Glutamatergic neuron (in vitro differentiated cells): ENCODE measurements around the gene ADCY1. TPM values are rescaled to one million over a fixed set of nuclear protein-coding genes. Genes with fewer than 3 reads are reported as not detected.

Experiments
- DNase-seq: peaks from one replicate; pipeline ENCODE4 v3.0.0; 2022
- H3K27ac Mint-ChIP-seq: one replicate; pipeline ENCODE4 v1.8.0; 2020; ENCODE audit warnings: mild to moderate bottlenecking, mixed read lengths, inconsistent platforms; ENCODE audit not compliant: unreplicated experiment
- H3K27me3 Mint-ChIP-seq: one replicate; pipeline ENCODE4 v1.8.0; 2020; ENCODE audit warnings: mild to moderate bottlenecking, moderate library complexity, mixed read lengths, inconsistent platforms; ENCODE audit not compliant: unreplicated experiment
- H3K36me3 Mint-ChIP-seq: one replicate; pipeline ENCODE4 v1.8.0; 2020; ENCODE audit warnings: mild to moderate bottlenecking, mixed read lengths, inconsistent platforms; ENCODE audit not compliant: unreplicated experiment
- H3K4me1 Mint-ChIP-seq: one replicate; pipeline ENCODE4 v1.8.0; 2020; ENCODE audit warnings: mild to moderate bottlenecking, low read depth, mixed read lengths, inconsistent platforms; ENCODE audit not compliant: unreplicated experiment
- H3K4me3 Mint-ChIP-seq: one replicate; pipeline ENCODE4 v1.8.0; 2020; ENCODE audit warnings: mild to moderate bottlenecking, mixed read lengths, inconsistent platforms; ENCODE audit not compliant: unreplicated experiment
- H3K9me3 Mint-ChIP-seq: one replicate; pipeline ENCODE4 v1.8.0; 2020; ENCODE audit warnings: mild to moderate bottlenecking, moderate library complexity, mixed read lengths, inconsistent platforms; ENCODE audit not compliant: unreplicated experiment
- total RNA-seq: library from RNA; stranded (reverse); fragmentation: NEBNext Ultra II Directional; extraction: Animal tissue kit (Norgen Biotek cat#: 25700); gene quantifications from one replicate; pipeline ENCODE4 v1.2.1, GENCODE V29; 2021; ENCODE audit not compliant: unreplicated experiment
- TF ChIP-seq, protein P1 (sequence below): fragments of 200-600 bp; sonication (generic); IDR thresholded peaks from one replicate; pipeline ENCODE4 v1.5.0; 2021; ENCODE audit not compliant: partially characterized antibody, unreplicated experiment

Gene ADCY1
- total RNA-seq, 1 donor from 2014 or later, result 51.9 TPM

- Mint-ChIP-seq H3K27ac (no peak overlapping the region), H3K9me3 (peaks cover 11% of the 10 kb centered on the region), H3K4me1 (no peaks in the 10 kb centered on the region), H3K27me3 (peaks cover 2% of the 10 kb centered on the region), H3K36me3 (peaks cover 4% of the 10 kb centered on the region), H3K4me3 (no peak overlapping the region)
- TF ChIP-seq, protein P1, sequence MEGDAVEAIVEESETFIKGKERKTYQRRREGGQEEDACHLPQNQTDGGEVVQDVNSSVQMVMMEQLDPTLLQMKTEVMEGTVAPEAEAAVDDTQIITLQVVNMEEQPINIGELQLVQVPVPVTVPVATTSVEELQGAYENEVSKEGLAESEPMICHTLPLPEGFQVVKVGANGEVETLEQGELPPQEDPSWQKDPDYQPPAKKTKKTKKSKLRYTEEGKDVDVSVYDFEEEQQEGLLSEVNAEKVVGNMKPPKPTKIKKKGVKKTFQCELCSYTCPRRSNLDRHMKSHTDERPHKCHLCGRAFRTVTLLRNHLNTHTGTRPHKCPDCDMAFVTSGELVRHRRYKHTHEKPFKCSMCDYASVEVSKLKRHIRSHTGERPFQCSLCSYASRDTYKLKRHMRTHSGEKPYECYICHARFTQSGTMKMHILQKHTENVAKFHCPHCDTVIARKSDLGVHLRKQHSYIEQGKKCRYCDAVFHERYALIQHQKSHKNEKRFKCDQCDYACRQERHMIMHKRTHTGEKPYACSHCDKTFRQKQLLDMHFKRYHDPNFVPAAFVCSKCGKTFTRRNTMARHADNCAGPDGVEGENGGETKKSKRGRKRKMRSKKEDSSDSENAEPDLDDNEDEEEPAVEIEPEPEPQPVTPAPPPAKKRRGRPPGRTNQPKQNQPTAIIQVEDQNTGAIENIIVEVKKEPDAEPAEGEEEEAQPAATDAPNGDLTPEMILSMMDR, result no peak
- DNase-seq, result no peak
These were observed 136.3 kb downstream of the ADCY1 start for GRCh38 chr7:45710271-45711160.

- Mint-ChIP-seq H3K9me3 (peaks cover 11% of the 10 kb centered on the region), H3K36me3 (peaks cover 4% of the 10 kb centered on the region), H3K4me3 (no peak overlapping the region), H3K27ac (no peak overlapping the region), H3K27me3 (peaks cover 2% of the 10 kb centered on the region), H3K4me1 (no peaks in the 10 kb centered on the region)
- DNase-seq, result no peak
- TF ChIP-seq, protein P1, result no peak
These were observed 137.0 kb downstream of the ADCY1 start for GRCh38 chr7:45711161-45711490.

DNA sequence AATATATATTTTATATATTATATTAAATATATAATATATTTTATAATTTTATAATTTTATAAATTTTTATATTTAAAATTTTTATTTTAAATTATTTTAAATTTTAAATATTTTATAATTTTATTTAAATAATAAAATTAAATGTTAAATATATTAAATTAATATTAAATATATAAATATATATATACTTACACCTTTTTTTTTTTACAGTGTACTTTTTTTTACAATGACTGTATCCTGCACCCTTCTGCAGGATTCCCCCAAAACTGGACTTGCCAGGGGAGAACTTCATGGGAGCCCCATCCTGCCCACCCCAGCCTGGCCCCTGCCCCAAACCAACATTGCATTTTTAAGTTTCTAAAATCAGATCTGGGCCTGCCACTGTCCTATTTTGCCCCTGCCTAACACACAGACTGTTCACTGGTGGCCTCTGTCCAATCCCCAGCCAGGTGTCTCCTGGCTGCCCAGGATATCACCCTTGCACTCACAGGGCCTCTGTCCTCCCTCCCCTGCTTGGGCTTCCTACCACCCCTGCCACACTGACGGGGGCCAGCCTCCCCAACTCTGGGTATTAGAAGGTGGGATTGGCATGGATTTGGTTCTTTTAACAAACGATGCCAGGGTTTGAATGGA is 138.0 kb downstream of the ADCY1 start:
- no peak for DNase-seq
- Mint-ChIP-seq H3K36me3 (peaks cover 4% of the 10 kb centered on the region), H3K9me3 (peaks cover 11% of the 10 kb centered on the region), H3K27me3 (peaks cover 2% of the 10 kb centered on the region), H3K4me1 (no peaks in the 10 kb centered on the region), H3K27ac (no peak overlapping the region), H3K4me3 (no peak overlapping the region)
- TF ChIP-seq, protein P1, result no peak

GRCh38 chr7:45712872-45713668 is 138.9 kb downstream of the ADCY1 start:
- DNase-seq, result no peak
- no peaks in the 10 kb centered on the region for H3K4me1 Mint-ChIP-seq
- peaks cover 2% of the 10 kb centered on the region for H3K27me3 Mint-ChIP-seq
- H3K27ac Mint-ChIP-seq, result no peak overlapping the region
- no peak overlapping the region for H3K4me3 Mint-ChIP-seq
- peaks cover 4% of the 10 kb centered on the region for H3K36me3 Mint-ChIP-seq
- peaks cover 10% of the 10 kb centered on the region for H3K9me3 Mint-ChIP-seq
- TF ChIP-seq, protein P1, result no peak
